LNCAP (cell line): ENCODE data around the gene TACC2.

ENCODE experiments used
- TF ChIP-seq, protein P1 (sequence below): fragments of 450-650 bp; IDR thresholded peaks from 2 replicates; pipeline ENCODE4 v1.5.1; 2017; ENCODE audit warnings: mild to moderate bottlenecking

Gene TACC2

DNA sequence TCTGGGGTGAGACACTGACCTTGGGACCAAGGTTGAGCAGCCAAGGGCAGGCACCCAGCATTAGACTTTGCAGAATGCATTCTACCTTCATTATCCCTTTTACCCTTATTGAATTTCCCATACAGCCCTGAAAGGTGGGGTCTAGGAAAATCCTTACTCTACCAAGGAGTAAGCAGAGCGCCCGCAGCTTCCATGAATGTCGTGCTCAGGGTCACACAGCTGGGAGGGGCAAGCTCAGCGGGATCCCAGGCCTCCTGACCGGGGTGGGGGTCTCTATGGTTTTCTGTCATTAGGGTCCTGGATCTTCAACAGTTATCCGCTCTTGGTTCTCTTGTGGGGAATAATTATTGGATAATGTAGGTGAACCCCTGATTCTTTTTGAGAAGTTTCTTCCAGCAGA lies 251.4 kb downstream of the TACC2 start:
- TF ChIP-seq, protein P1, sequence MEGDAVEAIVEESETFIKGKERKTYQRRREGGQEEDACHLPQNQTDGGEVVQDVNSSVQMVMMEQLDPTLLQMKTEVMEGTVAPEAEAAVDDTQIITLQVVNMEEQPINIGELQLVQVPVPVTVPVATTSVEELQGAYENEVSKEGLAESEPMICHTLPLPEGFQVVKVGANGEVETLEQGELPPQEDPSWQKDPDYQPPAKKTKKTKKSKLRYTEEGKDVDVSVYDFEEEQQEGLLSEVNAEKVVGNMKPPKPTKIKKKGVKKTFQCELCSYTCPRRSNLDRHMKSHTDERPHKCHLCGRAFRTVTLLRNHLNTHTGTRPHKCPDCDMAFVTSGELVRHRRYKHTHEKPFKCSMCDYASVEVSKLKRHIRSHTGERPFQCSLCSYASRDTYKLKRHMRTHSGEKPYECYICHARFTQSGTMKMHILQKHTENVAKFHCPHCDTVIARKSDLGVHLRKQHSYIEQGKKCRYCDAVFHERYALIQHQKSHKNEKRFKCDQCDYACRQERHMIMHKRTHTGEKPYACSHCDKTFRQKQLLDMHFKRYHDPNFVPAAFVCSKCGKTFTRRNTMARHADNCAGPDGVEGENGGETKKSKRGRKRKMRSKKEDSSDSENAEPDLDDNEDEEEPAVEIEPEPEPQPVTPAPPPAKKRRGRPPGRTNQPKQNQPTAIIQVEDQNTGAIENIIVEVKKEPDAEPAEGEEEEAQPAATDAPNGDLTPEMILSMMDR = no peak

DNA sequence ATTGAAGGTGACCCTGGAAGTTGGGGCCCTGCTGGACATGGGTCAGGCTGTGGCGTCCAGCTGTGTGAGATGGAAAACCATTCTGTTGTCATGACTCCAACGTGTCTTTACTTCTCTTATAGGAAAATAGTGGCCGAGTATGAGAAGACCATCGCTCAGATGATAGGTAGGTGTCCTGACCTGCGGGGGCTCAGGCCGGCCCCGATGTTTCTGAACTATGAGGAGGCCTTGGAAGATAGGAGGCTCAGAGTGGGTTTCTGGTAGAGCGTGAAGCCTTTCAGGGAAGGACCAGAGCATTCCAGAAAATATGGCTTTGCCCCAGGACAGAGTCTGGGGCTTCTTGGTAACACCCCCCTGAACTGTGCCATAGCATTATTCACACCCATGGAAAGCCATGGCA lies 252.9 kb downstream of the TACC2 start:
- TF ChIP-seq, protein P1 = no peak

DNA sequence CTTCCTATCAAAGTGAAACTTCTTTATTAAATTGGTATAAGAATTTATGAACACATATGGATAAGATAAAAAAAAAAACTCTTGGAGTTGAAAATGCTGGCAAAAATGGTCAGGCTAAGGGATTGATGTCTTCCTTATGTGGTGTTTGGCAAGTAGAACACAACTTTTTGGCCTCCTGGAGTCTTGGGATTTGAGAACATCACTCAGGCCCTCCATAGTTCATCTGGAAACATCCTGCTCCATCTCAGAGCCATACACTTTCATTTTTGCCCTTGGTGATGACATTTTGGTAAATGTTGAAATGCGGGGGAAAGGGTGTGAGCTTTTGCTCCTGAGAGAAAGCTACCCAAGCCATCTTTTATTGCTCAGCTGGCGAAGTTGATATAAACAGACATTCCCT lies 254.6 kb downstream of the TACC2 start:
- TF ChIP-seq, protein P1 = no peak

DNA sequence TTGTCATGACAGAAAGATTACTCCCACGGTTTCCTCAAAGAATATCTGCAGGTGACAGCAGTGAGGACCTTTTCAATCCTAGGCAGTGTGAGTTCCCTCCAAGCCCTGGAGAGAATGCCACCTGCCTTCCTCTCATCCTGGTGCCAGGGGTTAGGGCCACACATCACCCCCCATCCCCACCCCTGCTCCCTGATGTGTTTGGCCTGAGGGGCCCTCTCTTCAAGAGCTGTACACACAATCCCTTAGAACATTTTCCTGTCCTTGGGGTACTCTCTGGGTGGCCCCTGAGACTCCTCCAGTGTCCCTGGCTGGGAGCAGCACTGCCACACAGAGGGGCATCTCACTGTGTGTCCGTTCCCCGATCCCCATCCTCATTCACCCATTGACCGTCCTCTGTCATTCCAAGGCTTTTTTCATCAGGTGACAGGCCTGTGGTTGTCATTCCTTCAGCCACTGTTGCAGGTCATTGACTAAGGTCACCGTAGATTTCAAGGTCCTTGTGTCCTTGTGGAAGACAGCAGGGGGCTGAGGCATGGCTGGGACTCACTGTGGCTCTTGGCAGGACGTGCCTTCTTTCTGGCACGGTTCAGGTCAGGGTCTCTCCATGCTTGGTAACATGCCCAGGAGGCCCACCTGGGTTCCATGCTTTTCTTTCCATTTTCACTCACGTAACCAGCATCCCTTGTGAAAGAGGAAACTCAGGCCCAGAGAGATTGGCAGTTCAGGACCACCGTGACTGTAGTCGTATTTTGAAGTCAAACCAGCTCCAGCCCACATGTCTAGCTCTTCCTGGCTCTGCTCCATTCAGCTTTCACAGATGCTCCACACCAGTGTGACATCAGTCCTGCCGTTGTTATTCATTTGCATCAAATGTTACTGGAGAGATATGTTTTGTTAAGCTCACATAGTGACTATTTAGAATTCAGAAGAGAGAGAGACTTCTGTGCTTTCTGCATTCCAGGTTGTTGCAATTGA lies 255.3 kb downstream of the TACC2 start:
- TF ChIP-seq, protein P1 = no peak

DNA sequence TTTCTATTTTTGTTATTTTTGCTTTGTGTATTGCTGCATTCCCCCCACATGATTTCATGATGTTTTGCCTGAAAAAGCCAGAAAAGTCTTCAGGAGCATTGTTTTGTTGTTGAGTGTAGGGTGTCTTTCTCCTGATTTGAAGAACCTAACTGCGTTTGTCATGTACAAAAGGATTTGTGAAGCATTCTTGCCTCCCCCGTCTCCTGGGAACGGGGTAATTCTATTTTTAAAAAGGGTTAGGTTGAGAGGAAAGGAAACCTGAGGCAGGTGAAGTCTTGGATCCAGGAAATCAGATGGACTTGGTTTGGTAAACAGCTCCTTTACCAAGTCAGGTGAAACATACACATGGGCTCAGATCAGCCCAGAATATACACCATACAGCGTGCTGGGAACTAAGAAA lies 256.2 kb downstream of the TACC2 start:
- TF ChIP-seq, protein P1 = no peak

DNA sequence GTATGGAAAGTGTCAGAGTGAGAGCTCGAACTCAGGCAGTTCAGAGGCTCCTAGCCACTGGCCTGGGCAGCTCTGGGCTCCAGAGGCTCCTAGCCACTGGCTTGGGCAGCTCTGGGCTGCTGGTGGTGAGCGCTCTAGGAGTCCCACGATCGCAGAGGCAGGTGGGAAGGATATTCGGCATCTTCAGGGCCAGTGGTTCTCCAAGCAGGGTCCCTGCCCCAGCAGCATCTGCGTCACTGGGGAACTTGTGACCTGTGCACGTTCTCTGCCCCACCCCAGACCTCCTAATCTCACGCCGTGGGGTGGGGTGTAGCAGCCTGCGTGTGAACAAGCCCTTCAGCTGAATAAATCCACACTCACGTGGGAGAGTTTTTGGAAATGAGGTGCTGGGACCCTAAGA lies 256.9 kb downstream of the TACC2 start:
- TF ChIP-seq, protein P1 = no peak

DNA sequence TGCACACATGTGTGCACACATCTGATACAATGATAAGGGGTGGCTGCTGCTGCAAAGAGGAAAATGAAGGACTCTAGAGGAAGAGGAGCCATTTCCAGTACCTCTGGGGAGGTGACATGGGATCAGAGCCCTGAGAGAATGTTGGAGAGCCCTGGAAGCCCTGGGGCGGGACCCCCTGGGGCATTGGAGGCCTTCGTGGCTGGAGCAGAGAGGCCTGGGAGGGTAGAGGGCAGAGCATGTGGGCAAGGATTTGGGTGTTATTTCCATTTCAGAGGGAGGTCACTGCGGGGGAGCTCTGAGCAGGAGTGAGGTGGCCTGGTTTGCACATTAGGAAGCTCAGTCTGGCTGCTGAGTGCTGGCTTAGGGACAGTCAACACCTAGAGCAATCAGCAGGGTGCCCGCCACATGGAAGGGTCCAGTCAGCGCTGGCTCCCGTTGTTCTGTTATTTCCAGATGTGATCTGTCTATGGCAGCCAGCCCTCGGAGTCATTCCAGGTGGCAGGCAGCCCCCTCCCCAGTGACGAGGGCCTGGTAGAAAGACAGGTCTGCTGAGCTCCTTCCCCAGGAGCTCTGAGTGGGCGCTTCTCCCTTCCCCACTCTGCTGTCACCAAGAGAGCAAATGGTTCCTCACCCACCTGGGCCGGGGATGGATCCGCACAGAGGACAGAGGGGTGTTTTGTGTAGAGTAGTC lies 258.0 kb downstream of the TACC2 start:
- TF ChIP-seq, protein P1 = no peak
